ENCODE data around the gene PRDM5.
A peak's percentile ranks its signal among the peaks of the same experiment; 100 is the strongest.

The PRDM5 gene

GRCh38 chr4:120922381-120923206, at the start of gene PRDM5:
Gene PRDM5 (minus strand): TSS chr4:120922726. CDS start chr4:120922608, 118 bp downstream.
- H3K27me3 ChIP-seq (ENCODE audit: control insufficient read depth in 1 of 2, insufficient read depth in 2 of 2, low read length in 2 of 2): no peaks in the 10 kb centered on the region
- H3K36me3 ChIP-seq (ENCODE audit: insufficient read depth, low read length): no peaks in the 10 kb centered on the region
- H3K9ac ChIP-seq (ENCODE audit: low read length): peak within 1 kb of the TSS; percentile 37
- peak within 1 kb of the TSS; percentile 70 to 79 for H3K4me3 ChIP-seq (ENCODE audit: low read depth in 1 of 2, low read length in 2 of 2)
- peaks cover 34% of the 10 kb centered on the region for H3K4me1 ChIP-seq (ENCODE audit: insufficient read depth, low read length)
- peak within 1 kb of the TSS; percentile 88 for H3K27ac ChIP-seq (ENCODE audit: low read depth, low read length)
- no peaks in the 10 kb centered on the region for H3K9me3 ChIP-seq (ENCODE audit: low read length)

DNA sequence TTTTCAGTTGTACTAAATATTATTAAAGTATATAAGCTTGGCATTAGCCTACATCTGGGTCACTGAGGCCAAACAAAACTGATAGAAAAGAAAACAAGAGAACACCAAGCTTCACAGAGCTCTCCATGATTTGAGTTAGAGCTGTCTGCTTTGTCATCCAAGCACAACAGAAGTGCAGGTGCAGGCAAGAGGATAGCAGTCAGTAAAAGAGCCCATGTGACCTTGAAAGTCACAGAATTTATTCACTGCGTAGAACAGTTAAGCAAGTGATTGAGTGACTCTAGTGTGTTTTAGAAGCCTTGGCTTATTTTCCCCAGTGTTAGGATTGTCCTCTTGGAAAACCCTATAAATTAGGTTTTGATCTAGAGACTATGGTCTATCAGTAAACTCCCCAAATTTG, 49.4 kb upstream of the PRDM5 start:
- Histone ChIP-seq H3K9ac (ENCODE audit: low read length) (no peak overlapping the region), H3K27me3 (ENCODE audit: control insufficient read depth in 1 of 2, insufficient read depth in 2 of 2, low read length in 2 of 2) (no peaks in the 10 kb centered on the region), H3K4me3 (ENCODE audit: low read depth in 1 of 2, low read length in 2 of 2) (no peak overlapping the region), H3K36me3 (ENCODE audit: insufficient read depth, low read length) (no peaks in the 10 kb centered on the region), H3K27ac (ENCODE audit: low read depth, low read length) (no peak overlapping the region), H3K4me1 (ENCODE audit: insufficient read depth, low read length) (no peaks in the 10 kb centered on the region), H3K9me3 (ENCODE audit: low read length) (no peaks in the 10 kb centered on the region)

DNA sequence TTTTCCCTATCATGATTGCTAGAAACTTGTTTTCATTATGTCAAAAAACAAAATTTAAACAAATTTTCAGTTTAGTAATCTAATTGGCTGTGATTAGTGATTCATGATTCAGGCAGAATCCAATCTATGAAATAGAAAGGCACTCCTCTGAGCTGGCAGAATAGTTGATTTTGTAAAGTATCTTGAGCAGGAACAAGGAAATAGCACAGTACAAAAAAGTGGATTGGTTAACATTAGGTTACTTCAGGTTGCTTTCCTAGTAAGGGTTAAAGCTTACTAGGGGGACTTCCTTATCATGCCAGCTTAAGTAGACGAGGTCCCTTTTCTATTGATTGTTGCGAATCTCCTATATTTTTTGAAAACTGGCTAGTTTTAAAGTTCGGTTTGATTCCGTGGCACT, 43.4 kb upstream of the PRDM5 start:
- no peaks in the 10 kb centered on the region for H3K4me1 ChIP-seq (ENCODE audit: insufficient read depth, low read length)

GRCh38 chr4:120964596-120964995, 42.1 kb upstream of the PRDM5 start:
- Histone ChIP-seq H3K9me3 (ENCODE audit: low read length) (no peaks in the 10 kb centered on the region), H3K36me3 (ENCODE audit: insufficient read depth, low read length) (no peaks in the 10 kb centered on the region), H3K27me3 (ENCODE audit: control insufficient read depth in 1 of 2, insufficient read depth in 2 of 2, low read length in 2 of 2) (no peaks in the 10 kb centered on the region), H3K9ac (ENCODE audit: low read length) (no peak overlapping the region), H3K4me3 (ENCODE audit: low read depth in 1 of 2, low read length in 2 of 2) (no peak overlapping the region), H3K27ac (ENCODE audit: low read depth, low read length) (no peak overlapping the region), H3K4me1 (ENCODE audit: insufficient read depth, low read length) (no peaks in the 10 kb centered on the region)

More for the DNA sequence above, 43.4 kb upstream of the PRDM5 start:
- Histone ChIP-seq H3K9ac (ENCODE audit: low read length) (no peak overlapping the region), H3K36me3 (ENCODE audit: insufficient read depth, low read length) (no peaks in the 10 kb centered on the region), H3K9me3 (ENCODE audit: low read length) (no peaks in the 10 kb centered on the region), H3K27me3 (ENCODE audit: control insufficient read depth in 1 of 2, insufficient read depth in 2 of 2, low read length in 2 of 2) (no peaks in the 10 kb centered on the region), H3K27ac (ENCODE audit: low read depth, low read length) (no peak overlapping the region), H3K4me3 (ENCODE audit: low read depth in 1 of 2, low read length in 2 of 2) (no peak overlapping the region)

DNA sequence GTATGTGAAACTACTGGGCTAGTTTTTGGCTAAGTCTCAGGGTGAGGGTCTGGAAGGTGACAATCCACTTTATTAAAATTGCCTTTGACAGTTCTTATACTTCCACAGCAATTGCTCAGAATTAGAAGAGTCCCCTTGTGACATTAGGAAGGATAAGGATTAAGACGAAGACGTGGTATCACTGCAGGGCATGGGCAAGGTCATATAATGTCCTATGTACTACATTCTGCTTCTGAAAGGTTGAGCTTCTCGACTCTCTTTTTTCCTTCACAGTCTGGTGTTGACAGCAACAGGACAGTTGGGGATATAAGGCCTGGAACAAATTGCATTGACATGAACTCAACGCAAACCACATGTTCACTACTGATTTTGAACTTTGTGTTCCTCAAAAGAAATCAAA, 40.9 kb upstream of the PRDM5 start:
- Histone ChIP-seq H3K4me1 (ENCODE audit: insufficient read depth, low read length) (no peaks in the 10 kb centered on the region), H3K4me3 (ENCODE audit: low read depth in 1 of 2, low read length in 2 of 2) (no peak overlapping the region), H3K27me3 (ENCODE audit: control insufficient read depth in 1 of 2, insufficient read depth in 2 of 2, low read length in 2 of 2) (no peaks in the 10 kb centered on the region), H3K27ac (ENCODE audit: low read depth, low read length) (no peak overlapping the region), H3K9me3 (ENCODE audit: low read length) (no peaks in the 10 kb centered on the region), H3K9ac (ENCODE audit: low read length) (no peak overlapping the region), H3K36me3 (ENCODE audit: insufficient read depth, low read length) (no peaks in the 10 kb centered on the region)

GRCh38 chr4:120960656-120961267, 38.2 kb upstream of the PRDM5 start:
- Histone ChIP-seq H3K27me3 (ENCODE audit: control insufficient read depth in 1 of 2, insufficient read depth in 2 of 2, low read length in 2 of 2) (no peaks in the 10 kb centered on the region), H3K9me3 (ENCODE audit: low read length) (no peaks in the 10 kb centered on the region), H3K4me3 (ENCODE audit: low read depth in 1 of 2, low read length in 2 of 2) (no peak overlapping the region), H3K9ac (ENCODE audit: low read length) (no peak overlapping the region), H3K4me1 (ENCODE audit: insufficient read depth, low read length) (no peaks in the 10 kb centered on the region), H3K27ac (ENCODE audit: low read depth, low read length) (no peak overlapping the region), H3K36me3 (ENCODE audit: insufficient read depth, low read length) (no peaks in the 10 kb centered on the region)

- Histone ChIP-seq H3K9me3 (ENCODE audit: low read length) (no peaks in the 10 kb centered on the region), H3K36me3 (ENCODE audit: insufficient read depth, low read length) (no peaks in the 10 kb centered on the region), H3K4me3 (ENCODE audit: low read depth in 1 of 2, low read length in 2 of 2) (no peak overlapping the region), H3K4me1 (ENCODE audit: insufficient read depth, low read length) (no peaks in the 10 kb centered on the region), H3K9ac (ENCODE audit: low read length) (no peak overlapping the region), H3K27ac (ENCODE audit: low read depth, low read length) (no peak overlapping the region), H3K27me3 (ENCODE audit: control insufficient read depth in 1 of 2, insufficient read depth in 2 of 2, low read length in 2 of 2) (no peaks in the 10 kb centered on the region)
Observed at GRCh38 chr4:120948382-120948781, 25.9 kb upstream of the PRDM5 start.

- Histone ChIP-seq H3K4me3 (ENCODE audit: low read depth in 1 of 2, low read length in 2 of 2) (no peak overlapping the region), H3K27me3 (ENCODE audit: control insufficient read depth in 1 of 2, insufficient read depth in 2 of 2, low read length in 2 of 2) (no peaks in the 10 kb centered on the region), H3K9ac (ENCODE audit: low read length) (no peak overlapping the region), H3K27ac (ENCODE audit: low read depth, low read length) (no peak overlapping the region), H3K4me1 (ENCODE audit: insufficient read depth, low read length) (no peaks in the 10 kb centered on the region), H3K36me3 (ENCODE audit: insufficient read depth, low read length) (no peaks in the 10 kb centered on the region), H3K9me3 (ENCODE audit: low read length) (no peaks in the 10 kb centered on the region)
Observed at GRCh38 chr4:120942776-120943175, 20.2 kb upstream of the PRDM5 start.

GRCh38 chr4:120940547-120940946, 18.0 kb upstream of the PRDM5 start:
- H3K4me3 ChIP-seq (ENCODE audit: low read depth in 1 of 2, low read length in 2 of 2): no peak overlapping the region
- no peaks in the 10 kb centered on the region for H3K4me1 ChIP-seq (ENCODE audit: insufficient read depth, low read length)
- H3K9me3 ChIP-seq (ENCODE audit: low read length): no peaks in the 10 kb centered on the region

DNA sequence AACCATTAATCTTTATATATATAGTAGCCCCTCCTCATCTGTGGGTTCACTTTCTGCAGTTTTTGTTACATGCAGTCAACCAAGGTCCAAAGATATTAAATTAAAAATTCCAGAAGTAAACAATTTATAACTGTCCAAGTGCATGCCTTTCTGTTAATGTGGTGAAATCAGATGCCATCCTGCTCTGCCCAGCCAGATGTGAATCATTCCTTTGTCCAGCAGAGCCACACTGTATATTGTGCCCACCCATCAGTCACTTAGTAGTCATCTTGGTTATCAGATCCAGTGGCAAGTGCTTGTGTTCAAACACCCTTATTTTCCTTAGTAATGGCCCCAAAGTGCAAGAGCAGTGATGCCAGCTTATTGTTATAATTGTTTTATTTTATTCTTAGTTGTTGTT, 17.2 kb upstream of the PRDM5 start:
- Histone ChIP-seq H3K4me3 (ENCODE audit: low read depth in 1 of 2, low read length in 2 of 2) (no peak overlapping the region), H3K4me1 (ENCODE audit: insufficient read depth, low read length) (no peaks in the 10 kb centered on the region), H3K9me3 (ENCODE audit: low read length) (no peaks in the 10 kb centered on the region)

More at GRCh38 chr4:120940547-120940946, 18.0 kb upstream of the PRDM5 start:
- Histone ChIP-seq H3K9ac (ENCODE audit: low read length) (no peak overlapping the region), H3K36me3 (ENCODE audit: insufficient read depth, low read length) (no peaks in the 10 kb centered on the region), H3K27ac (ENCODE audit: low read depth, low read length) (no peak overlapping the region), H3K27me3 (ENCODE audit: control insufficient read depth in 1 of 2, insufficient read depth in 2 of 2, low read length in 2 of 2) (no peaks in the 10 kb centered on the region)

GRCh38 chr4:120929847-120930246, 7.3 kb upstream of the PRDM5 start:
- H3K27ac ChIP-seq (ENCODE audit: low read depth, low read length): no peak overlapping the region
- no peaks in the 10 kb centered on the region for H3K4me1 ChIP-seq (ENCODE audit: insufficient read depth, low read length)
- no peaks in the 10 kb centered on the region for H3K27me3 ChIP-seq (ENCODE audit: control insufficient read depth in 1 of 2, insufficient read depth in 2 of 2, low read length in 2 of 2)
- H3K9ac ChIP-seq (ENCODE audit: low read length): no peak overlapping the region
- H3K36me3 ChIP-seq (ENCODE audit: insufficient read depth, low read length): no peaks in the 10 kb centered on the region
- no peak overlapping the region for H3K4me3 ChIP-seq (ENCODE audit: low read depth in 1 of 2, low read length in 2 of 2)
- H3K9me3 ChIP-seq (ENCODE audit: low read length): no peaks in the 10 kb centered on the region

More for the DNA sequence above, 17.2 kb upstream of the PRDM5 start:
- no peaks in the 10 kb centered on the region for H3K27me3 ChIP-seq (ENCODE audit: control insufficient read depth in 1 of 2, insufficient read depth in 2 of 2, low read length in 2 of 2)
- H3K9ac ChIP-seq (ENCODE audit: low read length): no peak overlapping the region
- H3K36me3 ChIP-seq (ENCODE audit: insufficient read depth, low read length): no peaks in the 10 kb centered on the region
- H3K27ac ChIP-seq (ENCODE audit: low read depth, low read length): no peak overlapping the region

Data from muscle layer of colon (tissue), 2 donors.